SW480 (cell line): Measurements from ENCODE around the gene TALDO1.

Experiments
- DNase-seq: peaks from one replicate; pipeline ENCODE4 v3.0.0-alpha.2; 2016; ENCODE audit warnings: low spot score

TALDO1 gene

DNA sequence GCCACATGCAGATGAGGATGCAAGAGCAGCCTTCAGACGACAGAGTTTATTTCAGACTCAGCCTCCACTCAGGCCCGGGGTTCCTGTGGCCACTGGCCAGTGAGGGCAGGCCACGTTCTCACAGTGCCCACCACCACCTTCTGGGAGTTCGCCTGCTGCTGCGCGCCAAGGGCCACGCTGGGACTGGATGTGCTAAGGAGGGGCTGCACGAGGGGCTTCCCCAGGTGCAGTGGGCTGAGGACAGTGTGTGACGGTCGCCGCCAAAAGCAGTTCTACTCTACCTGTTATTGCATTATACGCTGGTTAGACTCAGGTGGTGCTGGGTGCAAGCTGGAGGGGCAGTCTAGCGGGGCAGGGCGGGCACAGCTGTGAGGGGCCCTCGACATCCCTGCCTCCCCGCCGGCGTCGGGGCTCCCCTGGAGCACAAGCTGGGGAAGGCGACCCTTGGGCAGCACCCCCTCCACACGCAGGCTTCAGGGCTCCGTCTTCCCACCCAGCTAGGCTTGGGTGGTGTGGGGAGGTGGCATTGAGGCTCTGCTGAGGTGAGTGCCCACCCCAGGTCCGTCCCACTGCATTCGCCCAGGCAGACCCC is 39.9 kb downstream of the TALDO1 start:
- DNase-seq: no peak

DNA sequence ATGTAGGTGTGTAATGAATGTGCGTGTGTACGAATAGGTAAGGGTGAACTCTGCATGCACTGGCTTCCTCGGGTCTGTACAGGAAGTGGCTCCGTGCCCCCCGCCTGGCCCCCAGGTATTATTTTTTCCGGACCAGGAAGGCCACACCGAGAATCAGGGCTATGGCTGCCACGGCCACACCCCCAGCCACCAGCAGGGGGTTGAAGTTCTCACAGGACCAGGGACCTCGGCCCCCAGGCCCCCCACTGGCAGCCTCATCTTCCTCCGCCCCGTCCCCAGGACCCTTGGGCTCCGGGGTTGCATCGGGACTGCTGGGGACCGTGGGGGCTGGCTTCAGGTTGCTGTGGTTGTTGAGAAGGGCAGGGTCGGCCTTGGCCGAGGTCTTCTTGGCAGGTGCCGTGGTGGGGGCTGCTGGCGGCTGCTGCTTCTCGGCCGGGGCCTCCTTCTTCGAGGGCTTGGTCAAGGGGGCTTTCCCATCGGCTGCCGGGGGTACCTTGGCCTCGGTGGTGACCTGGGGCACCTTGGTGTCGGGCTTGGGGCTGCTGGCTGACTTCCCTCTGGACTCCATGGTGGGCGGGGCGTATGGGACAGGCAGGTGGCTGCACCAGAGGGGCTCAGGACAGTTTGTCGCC is 40.9 kb downstream of the TALDO1 start:
- no peak for DNase-seq

GRCh38 chr11:788953-789940 is 42.0 kb downstream of the TALDO1 start:
- DNase-seq: no peak

DNA sequence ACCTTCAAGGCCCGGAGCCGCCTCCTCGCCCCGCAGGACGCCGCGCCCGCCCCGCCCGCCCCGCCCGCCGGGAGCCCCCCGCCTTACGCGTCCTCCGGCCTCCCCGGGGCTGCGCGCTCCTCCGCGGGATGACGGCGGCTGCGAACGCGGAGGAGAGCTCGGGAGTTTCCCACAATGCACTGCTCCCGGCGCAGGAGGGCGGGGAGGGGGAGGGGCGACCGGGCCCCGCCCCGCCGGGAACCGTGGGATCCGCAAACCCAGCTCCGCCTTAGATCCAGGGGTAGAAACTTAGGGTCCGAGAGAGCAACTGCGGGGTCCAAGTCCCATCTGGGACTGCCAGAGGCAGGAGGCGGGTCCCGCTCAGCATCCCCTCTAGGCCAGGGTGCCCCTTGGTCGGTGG is 42.7 kb downstream of the TALDO1 start, which contains the start of gene CEND1:
TSS of gene CEND1 (minus strand) at position 148 of the 400 bp plus-strand sequence. CDS start 1,514 bp downstream, outside the sequence.
- DNase-seq: no peak

GRCh38 chr11:790721-791564 is 43.7 kb downstream of the TALDO1 start:
- DNase-seq: peak; percentile 46

- DNase-seq: no peak
These were observed 44.6 kb downstream of the TALDO1 start for GRCh38 chr11:791658-792534.

GRCh38 chr11:792535-792821 is 45.2 kb downstream of the TALDO1 start:
- no peak for DNase-seq

- DNase-seq: no peak
These were observed 45.6 kb downstream of the TALDO1 start for GRCh38 chr11:792873-793272.

DNA sequence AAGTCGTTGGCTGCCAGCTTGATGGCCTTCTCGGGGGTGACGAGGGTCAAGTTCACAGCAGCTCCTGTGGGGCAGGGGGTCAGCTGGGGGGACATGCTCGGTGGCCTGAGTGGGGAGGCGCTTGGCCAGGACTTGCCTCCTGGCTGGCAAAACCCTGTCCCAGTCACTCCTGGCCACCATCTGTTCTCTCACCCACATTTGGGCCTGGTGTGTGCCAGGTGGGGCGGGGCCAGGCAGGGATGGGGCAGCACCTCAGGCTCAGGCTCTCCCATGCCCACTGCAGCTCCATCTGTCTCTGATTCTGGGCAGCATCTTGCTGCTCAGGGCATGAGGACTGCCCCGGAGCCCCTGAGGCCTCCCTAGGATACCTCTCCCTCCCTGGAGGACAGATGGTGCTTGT is 46.3 kb downstream of the TALDO1 start:
- DNase-seq: no peak

DNA sequence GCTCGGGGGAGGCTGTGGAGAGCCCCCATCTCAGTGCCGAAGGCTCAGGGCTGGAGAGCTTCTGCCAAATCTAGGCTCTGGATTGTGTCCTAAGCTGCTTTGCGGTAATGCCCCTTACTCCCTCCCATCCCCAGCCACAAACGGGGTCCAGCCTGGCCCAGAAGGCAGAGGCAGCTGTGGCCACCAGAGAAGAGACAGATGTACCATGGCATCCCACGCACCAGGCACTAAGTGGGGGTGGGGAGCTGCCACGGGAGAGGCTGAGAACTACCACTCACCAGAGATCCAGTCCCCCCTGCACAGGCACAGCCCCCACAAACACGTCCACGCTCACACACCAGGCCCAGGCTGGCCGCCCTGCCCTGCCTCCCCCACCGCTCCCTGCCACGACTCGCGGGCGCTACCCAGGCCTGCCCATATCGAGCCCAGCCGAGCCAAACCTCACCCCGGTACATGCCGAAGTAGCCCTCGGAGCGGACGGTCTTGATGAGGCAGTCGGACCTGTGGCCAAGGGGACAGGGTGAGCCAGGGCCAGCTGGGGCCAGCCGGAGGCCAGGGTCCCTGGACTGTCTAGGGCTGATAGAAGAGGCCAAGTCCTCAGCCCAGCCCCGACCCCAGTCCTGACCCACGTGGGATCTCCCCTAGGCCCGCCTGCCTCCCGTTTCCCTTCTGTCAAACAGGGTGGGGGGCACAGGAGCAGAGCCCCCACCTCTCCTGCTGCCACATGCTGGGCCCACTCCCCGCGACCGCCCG is 46.9 kb downstream of the TALDO1 start:
- no peak for DNase-seq

- DNase-seq: no peak
These were observed 47.7 kb downstream of the TALDO1 start for GRCh38 chr11:794766-795633.

GRCh38 chr11:795634-796564 is 48.6 kb downstream of the TALDO1 start:
- DNase-seq: peak; percentile 86

DNA sequence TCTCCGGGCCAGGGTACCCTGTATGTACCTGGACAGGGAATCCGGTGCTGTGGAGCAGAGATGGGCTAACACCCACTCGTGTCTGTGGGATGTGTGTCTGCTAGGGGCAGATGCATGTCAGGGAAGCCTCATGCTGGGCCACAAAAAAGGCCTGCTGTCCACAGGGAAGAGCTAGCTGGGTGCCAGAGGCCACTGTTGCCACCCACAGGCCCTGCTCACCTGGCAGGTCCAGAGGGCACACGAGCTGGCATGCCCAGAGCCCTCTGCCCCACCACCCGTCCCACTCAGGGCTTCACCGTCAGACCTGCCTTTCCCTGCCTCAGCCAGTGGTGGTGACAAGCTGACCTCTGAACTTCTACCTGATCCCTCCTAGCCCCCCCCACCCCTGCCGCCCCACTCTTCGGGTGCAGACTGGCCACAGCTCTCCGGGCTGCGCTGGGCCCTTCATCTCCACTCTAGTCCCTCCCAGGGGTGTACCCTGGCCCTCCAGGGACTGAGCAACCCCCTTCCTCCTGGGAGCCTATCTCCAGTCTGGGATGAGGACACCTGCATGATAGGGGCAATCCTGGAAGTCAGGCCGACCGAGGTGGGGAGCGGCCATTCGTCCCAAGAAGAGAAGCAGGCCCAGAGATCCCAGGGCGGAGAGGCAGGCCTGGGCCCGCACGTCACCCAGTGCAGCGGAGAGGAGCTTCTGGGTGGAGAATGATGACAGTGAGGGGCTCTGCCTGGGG is 49.5 kb downstream of the TALDO1 start:
- no peak for DNase-seq

GRCh38 chr11:797296-798092 is 50.2 kb downstream of the TALDO1 start:
- peak; percentile 65 for DNase-seq

DNA sequence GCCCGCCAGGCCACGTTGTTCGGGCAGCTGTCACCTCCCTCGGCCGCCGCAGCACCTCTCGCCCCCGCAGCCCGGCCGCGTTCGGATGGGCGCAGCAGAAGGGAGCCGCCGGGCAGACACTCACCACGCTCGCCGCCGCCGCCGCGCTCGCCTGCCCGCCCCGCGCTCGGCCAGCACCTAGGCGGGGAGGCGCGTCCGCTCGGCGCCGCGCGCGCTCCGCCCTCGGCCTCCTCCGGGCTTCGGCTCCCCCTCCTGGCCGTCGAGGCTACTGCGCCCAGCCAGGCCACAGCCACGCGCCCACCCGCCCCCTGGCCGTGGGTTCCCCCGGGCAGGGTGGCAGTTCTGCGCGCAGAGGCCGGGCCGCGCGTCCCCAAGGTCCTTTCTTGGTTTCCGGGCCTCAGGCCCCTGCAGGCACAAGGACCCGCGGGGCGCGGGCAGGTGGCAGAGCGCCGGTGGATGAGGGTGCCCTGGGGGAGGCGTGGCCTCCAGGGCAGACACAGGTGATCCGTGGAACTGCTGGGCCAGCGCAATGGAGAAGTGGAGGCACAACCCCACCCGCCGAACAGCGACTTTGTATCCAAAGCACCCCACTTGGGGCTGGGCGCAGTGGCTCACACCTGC is 50.9 kb downstream of the TALDO1 start, which contains the start of gene SLC25A22:
TSS of gene SLC25A22 (minus strand) at position 189 of the 621 bp plus-strand sequence. CDS start 3,275 bp downstream, outside the sequence.
- peak; percentile 69 for DNase-seq
